ENCODE data around the gene FAM193A.
"Not testable (repeated sequence)": the region's sequence is repeated elsewhere in the genome, so short reads cannot be mapped to it uniquely, and the experiment has no call there.

FAM193A gene

DNA sequence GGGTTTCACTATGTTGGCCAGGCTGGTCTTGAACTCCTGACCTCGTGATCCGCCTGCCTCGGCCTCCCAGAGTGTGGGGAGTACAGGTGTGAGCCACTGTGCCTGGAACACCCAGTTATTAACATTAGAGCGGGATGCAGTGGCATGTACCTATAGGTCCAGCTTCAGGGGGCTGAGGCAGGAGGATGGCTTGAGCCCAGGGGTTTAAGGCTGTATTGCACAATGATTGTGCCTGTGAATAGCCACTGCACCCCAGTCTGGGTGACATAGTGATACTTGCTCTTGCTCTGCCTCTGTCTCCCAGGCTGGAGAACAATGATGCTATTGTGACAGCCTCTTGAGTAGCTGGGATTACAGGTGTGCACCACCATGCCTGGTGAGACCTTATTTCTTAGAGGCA is 39.8 kb downstream of the FAM193A start:
- FAIRE-seq, result no peak

DNA sequence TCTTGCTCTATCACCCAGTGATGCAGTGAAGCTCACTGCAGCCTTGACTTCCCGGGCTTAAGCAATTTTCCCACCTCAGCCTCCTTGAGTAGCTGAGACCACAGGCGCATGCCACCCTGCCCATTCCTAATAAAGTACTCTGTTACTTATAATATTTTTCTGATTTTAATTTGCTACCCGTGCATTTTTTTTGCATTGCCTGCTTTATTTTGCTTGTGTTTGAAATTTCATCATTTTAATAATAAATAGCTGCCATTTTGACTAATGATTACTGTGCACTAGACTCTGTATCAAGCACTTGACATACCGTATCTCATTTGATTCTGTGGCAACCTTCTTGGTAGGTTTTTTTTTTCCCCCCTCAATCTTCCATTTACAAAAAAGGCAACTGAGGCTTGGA is 41.7 kb downstream of the FAM193A start:
- no peak for FAIRE-seq

DNA sequence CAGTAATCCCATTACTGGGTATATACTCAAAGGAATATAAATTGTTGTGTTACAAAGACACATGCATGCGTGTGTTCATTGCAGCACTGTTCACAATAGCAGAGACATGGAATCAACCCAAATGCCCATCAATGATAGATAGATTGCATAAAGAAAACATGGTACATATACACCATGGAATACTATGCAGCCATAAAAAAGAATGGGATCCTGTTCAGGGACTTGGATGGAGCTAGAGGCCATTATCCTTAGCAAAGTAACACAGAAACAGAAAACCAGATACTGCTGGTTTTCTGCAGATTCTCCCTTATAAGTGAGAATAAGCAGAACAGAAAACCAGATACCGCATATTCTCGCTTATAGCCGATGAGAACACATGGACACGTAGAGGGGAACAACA is 43.5 kb downstream of the FAM193A start:
- no peak for FAIRE-seq

DNA sequence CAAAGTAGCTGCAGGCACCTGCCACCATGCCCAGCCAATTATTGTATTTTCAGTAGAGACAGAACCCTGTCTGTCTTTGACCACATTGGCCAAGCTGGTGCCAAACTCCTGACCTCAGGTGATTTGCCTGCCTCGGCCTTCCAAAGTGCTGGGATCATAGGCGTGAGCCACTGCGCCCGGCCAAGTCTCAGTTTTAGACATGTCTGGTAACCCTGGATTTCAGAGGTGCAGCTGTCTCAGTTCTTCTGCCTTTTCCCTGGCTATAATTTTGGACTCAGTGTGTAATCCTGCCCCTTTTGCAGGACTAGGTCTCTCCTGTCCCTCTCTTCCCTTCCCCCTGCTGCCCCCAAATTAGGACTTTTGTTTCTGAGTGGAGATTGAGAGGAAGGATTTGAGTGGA is 46.6 kb downstream of the FAM193A start:
- no peak for FAIRE-seq

DNA sequence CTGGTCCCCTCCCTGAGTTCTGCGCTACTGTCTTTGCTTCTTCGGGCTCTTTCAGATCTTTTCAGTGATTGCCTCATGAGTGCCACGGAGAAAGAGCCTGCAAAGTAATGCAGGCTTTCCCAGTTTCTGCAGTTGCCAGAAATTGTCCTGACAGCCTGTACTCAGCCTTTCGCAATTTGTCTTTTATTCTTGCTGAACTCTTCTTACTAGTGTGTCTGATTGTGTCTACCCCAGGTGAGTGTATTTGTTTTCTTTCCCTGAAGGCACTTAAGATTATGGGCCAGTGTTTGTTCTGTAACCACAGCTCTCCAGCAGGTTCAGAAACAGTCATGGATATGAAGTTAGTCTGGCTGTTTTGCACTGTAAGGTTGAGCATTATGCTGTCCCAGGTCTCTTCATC is 47.1 kb downstream of the FAM193A start:
- FAIRE-seq, result no peak

DNA sequence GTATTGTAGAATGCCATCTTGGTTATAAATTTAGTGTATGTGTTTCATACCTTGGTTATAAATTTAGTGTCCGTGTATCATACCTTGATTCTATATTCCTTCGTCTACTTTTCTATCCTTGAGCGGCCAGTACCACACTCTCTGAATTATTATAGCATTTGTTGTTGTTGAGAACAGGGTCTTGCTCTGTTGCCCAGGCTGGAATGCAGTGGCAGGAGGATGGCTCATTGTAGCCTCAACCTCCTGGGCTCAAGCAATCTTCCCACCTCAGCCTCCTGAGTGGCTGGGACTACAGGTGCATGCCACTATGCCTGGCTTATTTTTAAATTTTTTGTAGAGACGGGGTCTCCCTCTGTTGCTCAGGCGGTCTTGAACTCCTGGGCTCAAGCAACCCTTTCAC is 50.1 kb downstream of the FAM193A start:
- no peak for FAIRE-seq

DNA sequence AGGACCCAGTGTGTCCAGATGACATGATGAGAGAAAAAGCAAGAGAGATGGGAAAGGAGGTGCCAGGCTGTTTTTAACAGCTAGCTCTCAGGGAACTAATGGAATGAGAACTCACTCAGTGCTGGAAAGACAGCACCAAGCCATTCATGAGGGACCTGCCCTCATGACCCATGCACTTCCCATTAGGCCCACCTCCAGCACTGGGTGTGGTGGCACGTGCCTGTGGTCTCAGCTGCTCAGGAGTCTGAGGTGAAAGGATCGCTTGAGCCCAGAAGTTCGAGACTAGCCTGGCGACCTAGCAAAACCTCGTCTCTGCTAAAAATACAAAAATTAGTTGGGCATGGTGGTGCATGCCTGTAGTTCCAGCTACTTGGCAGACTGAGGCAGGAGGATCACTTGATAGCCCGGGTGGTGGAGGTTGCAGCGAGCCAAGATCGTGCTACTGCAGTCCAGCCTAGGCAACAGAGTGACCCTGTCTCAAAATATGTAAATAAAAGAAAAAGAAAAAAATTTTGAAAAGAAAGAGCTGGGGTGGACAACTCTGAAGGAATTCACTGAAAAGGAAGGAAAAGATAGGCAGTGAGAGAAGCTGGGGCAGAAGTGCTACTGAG is 50.9 kb downstream of the FAM193A start:
- no peak for FAIRE-seq

DNA sequence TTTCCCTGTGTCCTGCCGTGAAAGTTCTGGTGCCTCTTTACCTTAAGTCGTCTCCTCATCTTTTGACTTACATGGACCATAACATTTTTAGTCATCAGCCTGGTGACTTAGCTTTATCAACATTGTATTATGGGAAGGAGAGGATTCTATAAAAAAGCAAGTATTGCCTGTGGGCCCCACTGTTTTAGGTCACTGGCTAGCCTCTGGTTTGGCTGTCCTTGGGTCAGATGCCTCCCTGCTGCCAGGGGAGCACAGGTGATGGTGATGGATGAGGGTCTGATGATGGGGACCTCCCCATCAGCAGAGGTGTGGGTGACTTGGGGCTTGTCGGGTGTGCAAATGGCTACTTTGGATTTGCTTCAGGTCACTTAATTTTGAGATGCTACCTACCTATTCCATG is 51.8 kb downstream of the FAM193A start:
- FAIRE-seq, result no peak

DNA sequence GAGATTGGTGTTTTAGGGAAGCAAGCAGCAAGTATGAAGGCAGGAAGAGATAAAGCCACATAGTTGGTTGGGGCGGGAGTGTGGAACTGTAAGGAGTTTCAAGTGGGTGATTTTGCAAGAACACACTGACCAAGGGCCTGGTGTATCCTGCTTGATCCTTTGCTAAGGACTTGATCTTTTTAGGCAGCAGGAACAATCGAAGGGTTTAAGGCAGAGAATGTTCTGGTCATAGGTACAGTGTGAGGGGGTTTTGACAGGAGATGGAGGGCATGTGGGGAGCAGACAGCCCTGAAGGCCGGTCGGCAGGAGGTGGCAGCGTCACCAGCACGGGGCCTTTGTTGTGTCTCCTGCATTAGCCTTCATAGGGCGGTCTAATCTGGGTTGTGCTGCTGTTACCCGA is 54.7 kb downstream of the FAM193A start:
- no peak for FAIRE-seq

DNA sequence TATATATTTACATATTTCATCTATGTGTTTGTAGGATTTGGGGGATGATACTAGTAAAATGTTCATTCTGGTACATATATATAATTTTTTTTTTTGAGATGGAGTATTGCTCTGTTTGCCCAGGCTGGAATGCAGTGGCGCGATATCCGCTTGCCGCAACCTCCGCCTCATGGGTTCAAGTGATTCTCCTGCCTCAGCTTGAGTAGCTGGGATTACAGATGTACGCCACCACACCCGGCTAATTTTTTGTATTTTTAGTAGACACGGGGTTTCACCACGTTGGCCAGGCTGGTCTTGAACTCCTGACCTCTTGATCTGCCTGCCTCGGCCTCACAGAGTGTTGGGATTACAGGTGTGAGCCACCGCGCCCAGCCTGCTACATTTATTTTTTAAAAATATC is 55.6 kb downstream of the FAM193A start:
- not testable (repeated sequence) for FAIRE-seq

DNA sequence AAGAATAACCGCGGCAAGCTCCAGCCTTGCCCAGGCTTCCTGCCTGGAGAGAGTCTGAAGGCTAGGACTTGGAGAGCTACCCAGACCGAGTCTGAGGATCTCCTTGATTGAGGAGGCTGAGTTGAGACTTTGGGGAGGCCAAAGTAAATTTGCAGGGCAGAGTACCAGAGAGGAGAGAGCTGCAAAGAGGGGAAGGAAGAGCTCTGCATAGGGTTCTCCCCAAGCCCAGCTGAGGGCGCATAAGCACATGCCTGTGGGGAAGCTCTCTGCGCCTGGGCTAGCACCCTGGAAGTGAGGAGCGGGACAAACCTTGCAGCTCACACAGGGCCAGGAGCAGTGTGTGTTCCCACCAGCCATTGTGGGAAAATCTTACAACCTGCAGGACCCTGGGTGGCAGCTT is 56.1 kb downstream of the FAM193A start:
- FAIRE-seq, result no peak

DNA sequence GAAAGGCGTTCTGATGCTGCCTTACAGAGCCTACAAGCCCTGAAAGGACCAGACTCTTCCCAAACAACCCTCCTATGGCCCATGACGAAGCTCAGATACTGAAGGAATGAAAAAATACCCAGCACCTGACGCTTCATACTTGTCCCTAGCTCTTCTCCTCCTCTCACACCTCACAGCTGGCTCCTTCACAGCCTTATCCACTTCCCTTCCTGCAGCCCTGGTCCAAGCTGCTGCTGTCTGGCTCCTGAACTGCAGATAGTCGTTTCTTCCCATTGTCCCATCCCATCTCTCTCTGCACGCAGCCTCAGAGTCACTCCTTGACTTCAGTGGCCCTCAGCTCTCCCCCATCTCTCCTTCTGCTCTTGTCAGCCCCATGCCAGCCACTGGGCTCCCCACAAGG is 56.6 kb downstream of the FAM193A start:
- FAIRE-seq, result no peak

DNA sequence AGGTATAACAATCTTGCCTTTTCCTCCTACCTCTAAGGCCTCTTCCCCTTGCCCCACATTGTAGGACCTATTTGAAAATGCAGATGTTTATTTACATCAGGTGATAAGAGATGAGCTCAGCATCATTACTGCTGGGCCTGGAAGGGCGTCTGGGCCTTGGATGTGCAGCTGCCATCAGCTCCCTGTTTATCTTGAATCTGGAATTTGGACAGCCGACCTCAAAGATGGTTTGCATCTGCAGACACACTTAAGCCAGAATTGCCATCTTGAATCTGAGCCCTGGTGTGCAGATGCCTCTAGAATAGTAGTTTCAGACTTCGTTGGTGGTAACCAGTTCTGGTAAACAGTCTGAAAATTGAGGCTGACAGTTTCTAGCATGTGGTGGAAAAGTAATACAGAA is 59.0 kb downstream of the FAM193A start:
- FAIRE-seq, result no peak

DNA sequence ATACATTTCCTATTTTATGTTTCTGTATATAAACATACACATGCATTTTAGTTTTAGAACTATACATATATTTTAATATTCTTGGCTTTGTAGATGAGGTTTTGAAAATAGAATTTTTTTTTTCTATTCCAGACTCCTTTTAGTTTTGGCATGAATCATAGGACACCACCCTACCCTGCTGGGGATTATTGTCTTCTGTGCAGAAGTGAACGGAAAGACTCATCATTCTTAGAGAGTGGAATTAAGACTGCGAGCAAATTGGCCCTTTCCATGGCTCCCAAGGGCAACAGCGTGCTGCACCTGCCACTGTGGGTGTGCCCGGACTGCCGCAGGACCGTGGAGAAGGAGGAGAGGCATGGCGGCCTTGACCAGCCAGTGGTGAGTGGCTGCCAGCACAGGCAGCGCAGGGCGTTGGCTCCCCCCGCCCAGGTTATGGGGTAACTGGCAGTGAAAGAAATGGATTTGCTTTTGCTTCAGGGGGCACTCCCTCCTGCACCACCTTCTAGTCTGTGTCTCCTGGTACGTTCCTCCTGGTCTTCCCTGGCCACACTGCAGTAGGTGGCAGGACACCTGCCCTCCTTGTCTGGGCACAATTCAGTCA is 59.6 kb downstream of the FAM193A start:
- no peak for FAIRE-seq

DNA sequence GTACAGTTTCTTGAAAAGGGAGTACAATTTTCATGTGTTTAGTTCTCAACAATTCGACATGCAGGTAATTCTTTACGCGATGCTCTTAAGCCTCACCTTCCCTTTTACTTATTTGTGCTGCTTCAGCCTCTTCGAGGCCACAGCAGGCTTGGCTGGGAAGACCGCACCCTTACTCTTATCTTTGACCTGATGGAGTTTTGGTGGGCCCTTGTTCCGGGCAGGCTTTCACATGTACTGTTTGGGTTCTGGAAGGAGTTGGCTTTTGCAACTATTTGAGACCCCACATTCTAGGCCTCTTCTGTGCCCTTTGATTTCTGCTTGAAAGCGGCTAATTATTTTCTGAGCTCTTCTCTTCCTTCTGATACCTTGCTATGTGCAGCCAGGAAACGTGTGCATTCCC is 60.2 kb downstream of the FAM193A start:
- no peak for FAIRE-seq

DNA sequence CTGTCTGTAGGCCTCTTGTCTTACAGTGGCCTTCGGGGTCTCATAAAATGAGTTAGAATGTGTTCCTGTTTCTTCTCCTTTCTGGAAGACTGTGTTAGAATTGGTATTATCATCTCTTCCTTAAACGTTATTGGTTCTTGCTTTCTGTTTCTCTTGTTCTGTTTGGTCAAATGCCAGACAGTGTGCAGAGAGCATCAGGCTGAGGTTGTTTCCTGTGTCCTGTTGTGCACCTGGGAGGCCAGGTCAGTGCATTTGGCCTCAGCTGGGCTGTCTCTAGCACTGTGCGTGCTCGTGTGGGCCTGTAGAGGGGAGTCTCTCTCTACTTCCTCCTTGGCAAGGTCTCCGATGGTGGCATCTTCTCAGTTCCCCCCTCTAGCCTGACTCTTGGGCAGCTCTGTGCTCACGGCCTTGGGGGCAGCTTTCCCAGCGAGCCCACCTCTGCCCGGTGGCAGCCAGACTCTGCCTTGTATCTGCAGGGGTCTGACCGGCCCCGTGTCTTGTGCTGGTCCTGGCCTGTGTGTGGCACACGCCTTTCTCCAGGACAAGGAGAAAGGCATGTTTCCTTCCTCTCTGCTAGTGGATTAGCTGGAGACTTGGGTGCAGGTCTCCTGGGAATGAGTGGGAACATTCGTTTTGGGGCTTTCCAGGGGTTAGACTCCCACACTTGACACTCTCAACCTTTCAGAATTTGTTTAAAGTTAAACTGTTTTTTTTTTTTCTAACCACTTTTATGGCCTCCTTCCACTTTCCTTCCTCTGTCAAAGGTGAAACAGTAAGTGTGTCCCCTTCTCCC is 62.3 kb downstream of the FAM193A start:
- FAIRE-seq, result no peak

DNA sequence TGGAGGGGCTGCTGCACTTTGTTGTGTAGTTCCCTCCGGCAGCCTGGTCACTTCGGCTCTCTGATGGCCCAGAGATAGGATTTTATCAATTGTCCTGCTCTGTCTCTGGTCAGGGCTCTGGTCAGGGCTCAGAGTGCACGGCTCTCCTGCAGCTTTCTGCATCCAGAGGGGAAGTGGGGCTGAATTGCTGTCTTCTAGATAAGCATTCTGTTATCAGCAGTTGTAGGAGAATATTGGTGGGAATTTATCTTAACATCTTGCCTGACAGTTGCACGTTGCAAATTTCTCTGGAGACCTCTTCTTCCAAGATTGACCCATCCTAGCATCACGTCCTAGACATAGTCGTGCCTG is 62.8 kb downstream of the FAM193A start:
- no peak for FAIRE-seq

DNA sequence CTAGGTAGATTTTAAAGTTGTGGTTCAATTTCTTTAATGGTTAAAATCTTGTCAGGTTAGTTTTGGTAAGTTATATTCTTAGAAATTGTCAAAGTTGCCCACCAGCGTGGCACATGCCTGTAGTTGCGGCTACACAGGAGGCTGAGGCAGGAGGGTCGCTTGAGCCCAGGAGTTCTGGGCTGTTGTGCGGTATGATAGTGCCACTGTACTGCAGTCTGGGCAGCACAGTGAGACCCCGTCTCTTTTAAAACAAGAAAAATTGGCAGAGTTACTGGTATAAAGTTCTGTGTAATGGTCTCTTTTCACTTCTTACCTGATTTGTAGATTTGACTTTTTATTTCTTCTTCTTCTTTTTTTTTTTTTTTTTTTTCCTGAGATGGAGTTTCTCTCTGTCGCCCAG is 64.4 kb downstream of the FAM193A start:
- FAIRE-seq, result no peak

DNA sequence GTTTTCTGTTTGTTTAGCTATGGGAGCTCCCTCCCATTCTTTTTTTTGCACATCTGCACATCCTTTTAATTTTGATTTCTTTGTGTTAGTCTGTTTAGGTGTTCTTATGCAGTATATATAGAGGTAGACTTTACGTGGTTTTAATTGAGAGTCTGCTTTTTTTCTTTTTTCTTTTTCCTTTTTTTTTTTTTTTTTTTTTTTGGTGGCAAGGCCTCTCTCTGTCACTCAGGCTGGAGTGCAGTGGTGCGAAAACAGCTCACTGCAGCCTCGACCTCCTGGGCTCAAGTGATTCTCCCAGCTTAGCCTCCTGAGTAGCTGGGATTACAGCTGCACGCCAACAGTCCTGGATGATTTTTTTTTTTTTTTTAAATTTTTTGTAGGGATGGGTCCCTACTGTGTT is 68.2 kb downstream of the FAM193A start:
- FAIRE-seq, result no peak

DNA sequence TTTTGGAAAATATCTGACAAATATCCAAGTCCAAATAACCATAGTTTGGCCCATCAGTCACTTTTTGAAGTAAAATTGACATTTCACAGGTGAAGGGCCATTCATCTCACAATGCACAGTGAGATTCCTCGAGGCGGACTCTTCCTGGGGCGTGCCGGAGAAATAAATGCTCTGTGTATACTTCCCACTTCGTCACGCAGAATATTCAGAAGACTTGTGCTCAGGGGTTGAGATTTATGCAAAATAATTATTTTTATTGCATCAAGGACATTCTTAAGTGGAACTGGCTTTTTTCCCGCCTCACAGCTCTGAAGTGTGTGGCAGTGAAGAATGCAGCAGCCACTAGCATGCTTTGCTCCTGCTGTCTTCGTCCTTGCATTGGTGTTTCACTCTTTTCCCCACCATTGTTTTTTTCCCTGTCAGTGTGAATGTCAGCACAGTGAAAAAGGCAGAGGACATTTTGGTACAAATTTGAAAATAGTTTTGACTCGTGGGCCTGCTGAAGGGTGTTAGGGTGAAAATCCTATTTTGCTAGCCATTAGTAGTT is 70.6 kb downstream of the FAM193A start:
- no peak for FAIRE-seq

DNA sequence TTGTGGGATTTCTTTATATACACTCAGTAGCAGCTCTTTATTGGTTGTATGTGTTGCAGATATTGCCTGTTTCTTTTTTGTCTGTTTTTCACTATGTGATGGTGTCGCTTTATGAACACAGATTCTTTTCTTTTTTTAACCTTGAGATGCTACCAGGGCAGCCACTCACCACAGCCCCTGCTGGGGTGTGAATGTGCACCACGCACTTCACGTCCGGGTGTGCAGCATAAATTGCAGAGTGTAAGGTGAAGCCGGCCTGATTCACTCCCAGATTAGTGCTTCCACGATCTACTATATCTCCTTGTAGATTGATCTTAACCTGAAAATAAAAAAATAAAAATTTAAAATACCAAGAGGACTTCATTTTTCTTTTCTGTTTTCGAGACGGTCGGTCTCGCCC is 71.4 kb downstream of the FAM193A start:
- no peak for FAIRE-seq

DNA sequence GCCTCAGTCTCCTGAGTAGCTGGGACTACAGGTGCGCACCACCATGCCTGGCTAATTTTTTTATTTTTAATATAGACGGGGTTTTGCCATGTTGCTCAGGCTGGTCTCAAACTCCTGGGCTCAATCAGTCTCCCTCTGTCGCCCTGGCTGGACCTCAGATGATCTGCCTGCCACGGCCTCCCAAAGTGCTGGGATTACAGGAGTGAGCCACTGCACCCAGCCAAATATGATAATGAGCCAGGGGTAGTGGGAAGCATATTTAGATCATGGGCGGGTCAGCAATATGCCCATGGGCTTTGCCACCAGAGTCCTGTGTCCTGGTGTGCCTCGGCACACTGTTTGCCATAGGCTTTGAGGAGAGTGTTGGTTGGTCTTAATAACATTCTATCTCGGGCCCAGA is 71.8 kb downstream of the FAM193A start:
- no peak for FAIRE-seq

DNA sequence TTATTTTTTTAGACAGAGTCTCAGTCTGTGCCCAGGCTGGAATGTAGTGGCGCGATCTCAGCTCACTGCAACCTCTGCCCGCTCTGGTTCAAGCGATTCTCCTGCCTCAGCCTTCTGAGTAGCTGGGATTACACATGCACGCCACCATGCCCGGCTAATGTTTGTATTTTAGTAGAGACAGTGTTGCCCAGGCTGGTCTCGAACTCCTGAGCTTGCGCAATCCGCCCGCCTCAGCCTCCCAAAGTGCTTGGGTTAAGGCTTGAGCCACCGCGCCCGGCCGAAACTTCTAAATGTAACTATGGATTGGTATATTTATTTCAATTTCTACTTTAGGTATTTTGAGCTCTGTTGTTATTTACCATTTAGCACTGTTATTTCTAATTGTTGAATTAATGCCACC is 79.4 kb downstream of the FAM193A start:
- FAIRE-seq, result no peak

DNA sequence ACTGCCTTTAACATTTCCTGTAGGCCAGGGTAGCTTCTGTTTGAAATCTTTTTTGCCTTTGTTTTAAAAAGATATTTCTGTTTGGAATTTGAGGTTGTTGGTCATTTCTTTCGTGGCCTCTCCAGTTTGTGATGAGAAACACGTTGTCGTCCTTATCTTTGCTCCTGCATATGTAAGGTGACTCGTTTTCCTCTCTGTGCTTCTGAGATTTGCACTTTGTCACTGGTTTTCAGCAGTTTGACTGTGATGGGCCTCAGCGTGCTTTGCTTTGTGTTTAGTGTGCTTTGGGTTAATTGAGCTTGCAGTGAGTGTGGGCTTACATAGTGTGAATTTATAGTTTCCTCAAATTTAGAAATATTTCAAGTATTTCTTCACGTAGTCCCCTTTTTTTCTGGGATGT is 81.5 kb downstream of the FAM193A start:
- FAIRE-seq, result no peak
